A549 (cell line): ENCODE data around the gene TGFB1. TPM values are rescaled to one million over a fixed set of nuclear protein-coding genes. Genes with fewer than 3 reads are reported as not detected.
A peak's percentile ranks its signal among the peaks of the same experiment; 100 is the strongest.

Experiments used
- ATAC-seq, 2 experiments: fragments of 200-7000 bp in 1 of 2; fragments of >200 bp in 1 of 2; cut with Nextera tagmentation in 1 of 2; cut with Tn5 transposase in 1 of 2; 3 replicates each; pipeline versions ENCODE4 v1.8.0 to v1.9.1; 2018 to 2020; ENCODE audit warnings: mild to moderate bottlenecking in 1 of 2, moderate library complexity in 1 of 2
- CTCF ChIA-PET: fragments of 300-600 bp; sonication (Branson Sonifier 250); formaldehyde crosslinking; extraction: SDS; loops from one replicate; lab custom pipeline; 2021; ENCODE audit warnings: antibody characterized with exemption, inconsistent platforms; lab: Yijun Ruan, JAX
- POLR2A ChIA-PET: fragments of 350-600 bp; formaldehyde crosslinking; extraction: SDS; loops from one replicate; lab custom pipeline; 2021; ENCODE audit warnings: antibody characterized with exemption, inconsistent platforms; lab: Yijun Ruan, JAX
- DNase-seq, 2 experiments: peaks; one replicate each; pipeline versions ENCODE4 v3.0.0 to v3.0.0-alpha.2; 2011 to 2016; ENCODE audit warnings: low read depth in 1 of 2, low spot score in 1 of 2
- FAIRE-seq: peaks from 2 replicates; lab custom pipeline; 2011; peaks lifted over from hg19 to GRCh38; lab: Jason Lieb, UNC
- H3K27ac ChIP-seq, 2 experiments: fragments of >200 bp; sonication (Bioruptor Twin); formaldehyde crosslinking; 3 replicates each; pipeline ENCODE4 v1.5.1; 2016 to 2017
- H3K4me1 ChIP-seq: fragments of >200 bp; sonication (Bioruptor Twin); formaldehyde crosslinking; 3 replicates; pipeline ENCODE4 v1.6.1; 2016
- H3K4me2 ChIP-seq: fragments of >200 bp; sonication (Bioruptor Twin); formaldehyde crosslinking; 3 replicates; pipeline ENCODE4 v1.6.1; 2016
- H3K4me3 ChIP-seq: fragments of >200 bp; sonication (Bioruptor Twin); formaldehyde crosslinking; 3 replicates; pipeline ENCODE4 v1.5.1; 2016
- H3K9me3 ChIP-seq: fragments of >200 bp; sonication (Bioruptor Twin); formaldehyde crosslinking; 3 replicates; pipeline ENCODE4 v1.6.1; 2016
- BCL3 ChIP-seq: fragments of >200 bp; sonication (Bioruptor Twin); formaldehyde crosslinking; IDR thresholded peaks from 3 replicates; pipeline ENCODE4 v1.6.1; 2016
- BHLHE40 ChIP-seq: IDR thresholded peaks from 2 replicates; pipeline ENCODE4 v1.6.1; 2012; ENCODE audit warnings: low read depth, low read length, inconsistent platforms
- CEBPB ChIP-seq, 2 experiments: fragments of >200 bp in 1 of 2; sonication (Bioruptor Twin) in 1 of 2; formaldehyde crosslinking in 1 of 2; IDR thresholded peaks; 2 replicates each; pipeline ENCODE4 v1.6.1; 2012 to 2016
- E2F6 ChIP-seq: IDR thresholded peaks from 2 replicates; pipeline ENCODE4 v1.6.1; 2012; ENCODE audit warnings: low read depth, borderline replicate concordance
- EP300 ChIP-seq, 2 experiments: fragments of >200 bp; sonication (Bioruptor Twin); formaldehyde crosslinking; IDR thresholded peaks; 2 replicates in 1 of 2; 3 replicates in 1 of 2; pipeline ENCODE4 v1.6.1; 2016 to 2017
- ESRRA ChIP-seq: fragments of 150-350 bp; IDR thresholded peaks from 2 replicates; pipeline ENCODE4 v1.6.1; 2014; ENCODE audit warnings: mild to moderate bottlenecking, low read length, borderline replicate concordance
- FOXS1 ChIP-seq: fragments of 250-450 bp; sonication (Bioruptor Pico); IDR thresholded peaks from 2 replicates; pipeline ENCODE4 v1.5.0; 2020; ENCODE audit warnings: mild to moderate bottlenecking, moderate library complexity
- GATA3 ChIP-seq: IDR thresholded peaks from 2 replicates; pipeline ENCODE4 v1.6.1; 2012; ENCODE audit warnings: borderline replicate concordance
- HEYL ChIP-seq: fragments of 250-450 bp; sonication (Bioruptor Pico); IDR thresholded peaks from 2 replicates; pipeline ENCODE4 v1.8.0; 2021; ENCODE audit warnings: mild to moderate bottlenecking, moderate library complexity
- HOXA7 ChIP-seq: fragments of 250-450 bp; sonication (Bioruptor Pico); IDR thresholded peaks from 2 replicates; pipeline ENCODE4 v1.5.0; 2020; ENCODE audit warnings: mild to moderate bottlenecking, moderate library complexity
- JUN ChIP-seq, 2 experiments: fragments of >200 bp; sonication (Bioruptor Twin); formaldehyde crosslinking; IDR thresholded peaks; 2 replicates in 1 of 2; 3 replicates in 1 of 2; pipeline ENCODE4 v1.6.1; 2016 to 2017
- KDM1A ChIP-seq: fragments of 200-600 bp; sonication (generic); IDR thresholded peaks from 2 replicates; pipeline ENCODE4 v1.6.1; 2016; ENCODE audit warnings: low read depth, mild to moderate bottlenecking
- MAX ChIP-seq: IDR thresholded peaks from 2 replicates; pipeline ENCODE4 v1.6.1; 2012
- MAZ ChIP-seq: fragments of 150-350 bp; IDR thresholded peaks from 2 replicates; pipeline ENCODE4 v1.6.1; 2014; ENCODE audit warnings: antibody characterized with exemption, low read depth, low read length, borderline replicate concordance
- MYC ChIP-seq: IDR thresholded peaks from 2 replicates; pipeline ENCODE4 v1.6.1; 2012; ENCODE audit warnings: mild to moderate bottlenecking, inconsistent platforms, low read length, improper control_type of control experiment, borderline replicate concordance
- NR3C1 ChIP-seq: fragments of >200 bp; sonication (Bioruptor Twin); formaldehyde crosslinking; IDR thresholded peaks from 3 replicates; pipeline ENCODE4 v1.6.1; 2017
- PHF8 ChIP-seq: fragments of 200-600 bp; sonication (generic); IDR thresholded peaks from 2 replicates; pipeline ENCODE4 v1.6.1; 2016; ENCODE audit warnings: low read depth, mild to moderate bottlenecking, antibody characterized with exemption, moderate library complexity, borderline replicate concordance
- POLR2AphosphoS2 ChIP-seq: conservative IDR thresholded peaks from 2 replicates; pipeline ENCODE4 v1.6.1; 2012; ENCODE audit warnings: low read length, improper control_type of control experiment, inconsistent platforms
- RARB ChIP-seq: fragments of 250-450 bp; sonication (Bioruptor Pico); IDR thresholded peaks from 2 replicates; pipeline ENCODE4 v1.8.0; 2021; ENCODE audit warnings: mild to moderate bottlenecking, moderate library complexity
- RCOR1 ChIP-seq: fragments of 150-350 bp; IDR thresholded peaks from 2 replicates; pipeline ENCODE4 v1.6.1; 2014; ENCODE audit warnings: antibody characterized with exemption, low read length, low read depth
- RFX5 ChIP-seq: fragments of 450-650 bp; IDR thresholded peaks from 2 replicates; pipeline ENCODE4 v1.7.1; 2014; ENCODE audit warnings: antibody characterized with exemption, mild to moderate bottlenecking, moderate library complexity
- SMC3 ChIP-seq: fragments of >200 bp; sonication (Bioruptor Twin); formaldehyde crosslinking; IDR thresholded peaks from 3 replicates; pipeline ENCODE4 v1.6.1; 2018; ENCODE audit warnings: inconsistent platforms
- TFCP2L1 ChIP-seq: fragments of 250-450 bp; sonication (Bioruptor Pico); IDR thresholded peaks from 2 replicates; pipeline ENCODE4 v1.5.0; 2021; ENCODE audit warnings: mild to moderate bottlenecking
- TP53 ChIP-seq: fragments of 250-450 bp; sonication (Bioruptor Pico); IDR thresholded peaks from 2 replicates; pipeline ENCODE4 v1.5.0; 2021; ENCODE audit warnings: mild to moderate bottlenecking, moderate library complexity
- USF2 ChIP-seq: fragments of 450-650 bp; IDR thresholded peaks from 2 replicates; pipeline ENCODE4 v1.6.1; 2014; ENCODE audit warnings: antibody characterized with exemption
- ZC3H11A ChIP-seq: fragments of 450-650 bp; IDR thresholded peaks from 2 replicates; pipeline ENCODE4 v1.6.1; 2014; ENCODE audit warnings: antibody characterized with exemption, mild to moderate bottlenecking
- WGBS: methylation state at CpG from one replicate; pipeline ENCODE4 v1.1.6; 2017; ENCODE audit errors: missing lambda C conversion rate; 5-methylcytosine and 5-hydroxymethylcytosine counted together
- polyA plus RNA-seq, 4 experiments: library from polyadenylated mRNA; depleted of rRNA in 3 of 4; stranded (reverse); fragments of >200 nt; fragmentation: RNase III in 1 of 4; extraction: RNeasy Plus Mini Kit Qiagen cat#74134 plus additional on column Dnase treatment in 1 of 4; gene quantifications; 2 replicates in 3 of 4; 3 replicates in 1 of 4; pipeline ENCODE4 v1.2.3, GENCODE V29; 2011 to 2017

The TGFB1 gene
- polyA plus RNA-seq, 2 of the 4 experiments (the other 2 are of a cell fraction), result 6.0 to 83.2 TPM

- 96% methylated on average over 8 of the region's 8 CpGs for WGBS
- ChIA-PET POLR2A (no interaction called here), CTCF (interaction anchor here (1.1 to 19.5 kb wide), 5 partner anchors 9 to 185 kb away, joined by 4 to 598 read pairs (median 23); partner anchors contain the start of gene TGFB1)
- Histone ChIP-seq H3K4me3 (no peak overlapping the region), H3K4me2 (peak overlapping the region; percentile 89), H3K27ac (peak overlapping the region in 1 of 2 experiments; percentile 92; a peak in 1 of 6 replicates), H3K4me1 (peaks cover 24% of the 10 kb centered on the region), H3K9me3 (no peaks in the 10 kb centered on the region)
- DNase-seq (no peak), ATAC-seq (no peak), FAIRE-seq (no peak)
- TF ChIP-seq BCL3, result no peak
- TF ChIP-seq FOXS1, result no peak
- no peak for TF ChIP-seq MYC
These were observed 42.1 kb downstream of the TGFB1 start for GRCh38 chr19:41311613-41312012.

- Histone ChIP-seq H3K27ac (peak overlapping the region; percentile 91 to 92), H3K9me3 (no peaks in the 10 kb centered on the region), H3K4me1 (peaks cover 24% of the 10 kb centered on the region), H3K4me2 (peak overlapping the region; percentile 89), H3K4me3 (peak overlapping the region; percentile 57)
- CTCF ChIA-PET, result interaction anchor here (1.1 to 19.5 kb wide), 7 partner anchors 9 to 259 kb away, joined by 4 to 598 read pairs (median 23); partner anchors contain the start of gene TGFB1
- DNase-seq, result no peak
- POLR2A ChIA-PET, result interaction anchor here (0.9 to 1.8 kb wide), 5 partner anchors 8 to 107 kb away, joined by 3 to 11 read pairs (median 5); partner anchors contain the start of gene HNRNPUL1
- TF ChIP-seq HOXA7 (CRISPR knock-in tag), result 0 out of 2 replicates have a peak, but pooled peaks have one; percentile 20
- TF ChIP-seq BHLHE40, result no peak
- 52% methylated on average over 5 of the region's 5 CpGs for WGBS
- FAIRE-seq, result no peak
- ATAC-seq, result no peak
These were observed 42.6 kb downstream of the TGFB1 start for GRCh38 chr19:41311072-41311471.

- ATAC-seq, result peak; percentile 60 to 78
- peak; percentile 95 for FAIRE-seq
- peak within 1 kb of the TSS; percentile 57 for H3K4me3 ChIP-seq
- WGBS, result under 1% methylated on average over 47 of the region's 47 CpGs
- H3K4me2 ChIP-seq, result peak within 1 kb of the TSS; percentile 89
- peak within 1 kb of the TSS; percentile 91 to 92 for H3K27ac ChIP-seq
- H3K9me3 ChIP-seq, result no peaks in the 10 kb centered on the region
- H3K4me1 ChIP-seq, result peaks cover 24% of the 10 kb centered on the region
- POLR2A ChIA-PET, result interaction anchor here (0.6 to 1.8 kb wide), 12 partner anchors 9 to 1074 kb away, joined by 3 to 11 read pairs (median 5); partner anchors contain the start of genes AXL, HNRNPUL1 and TGFB1
- DNase-seq, result peak; percentile 94 to 99
- CTCF ChIA-PET, result interaction anchor here (1.0 to 19.5 kb wide), 14 partner anchors 10 to 260 kb away, joined by 3 to 598 read pairs (median 14); partner anchors contain the start of genes AXL, B9D2 and TGFB1
- no peak for TF ChIP-seq BHLHE40
- peak; percentile 87 for TF ChIP-seq RARB
- no peak for TF ChIP-seq RCOR1
- TF ChIP-seq BCL3, result peak; percentile 97
- peak; percentile 40; the same call in 1 of the 2 replicates for TF ChIP-seq ZC3H11A
- peak; percentile 99 for TF ChIP-seq JUN (IDR thresholded peaks at IDR 0.05)
- TF ChIP-seq USF2, result peak; percentile 79
- peak; percentile 97 for TF ChIP-seq POLR2AphosphoS2
- no peak for TF ChIP-seq NR3C1
- TF ChIP-seq EP300 (IDR thresholded peaks at IDR 0.05), result peak in 1 of 2 experiments; percentile 58; a peak in 1 of 5 replicates
- TF ChIP-seq CEBPB (IDR thresholded peaks at IDR 0.05), result peak in 1 of 2 experiments; percentile 53; a peak in 3 of 4 replicates
- TF ChIP-seq HOXA7 (CRISPR knock-in tag), result peak; percentile 66
- TF ChIP-seq E2F6, result peak; percentile 86
- TF ChIP-seq RFX5, result peak; percentile 79
- peak; percentile 97 for TF ChIP-seq TFCP2L1 (CRISPR knock-in tag)
- peak; percentile 53; the same call in 2 of the 3 replicates for TF ChIP-seq SMC3
- TF ChIP-seq KDM1A, result no peak
- no peak for TF ChIP-seq HEYL (CRISPR knock-in tag)
- peak; percentile 87; the same call in 1 of the 2 replicates for TF ChIP-seq TP53 (CRISPR knock-in tag)
- TF ChIP-seq MAX, result peak; percentile 97
- TF ChIP-seq PHF8, result peak; percentile 94
- TF ChIP-seq FOXS1, result no peak; the same call in 1 of the 2 replicates
- TF ChIP-seq ESRRA, result no peak
- TF ChIP-seq MAZ, result peak; percentile 89; the same call in 1 of the 2 replicates
- TF ChIP-seq GATA3, result peak; percentile 54
- TF ChIP-seq MYC, result peak; percentile 75
These were observed 43.5 kb downstream of the TGFB1 start, which contains the start of gene CCDC97 for GRCh38 chr19:41310033-41310831. TSS of gene CCDC97 (plus strand) at chr19:41310172. CDS start at chr19:41310311, 139 bp downstream.
